A549 (cell line): Measurements from ENCODE around the gene CCDC83. TPM values are rescaled to one million over a fixed set of nuclear protein-coding genes. Genes with fewer than 3 reads are reported as not detected.
A peak's percentile ranks its signal among the peaks of the same experiment; 100 is the strongest.

ENCODE experiments used
- ATAC-seq, 2 experiments: fragments of 200-7000 bp in 1 of 2; fragments of >200 bp in 1 of 2; cut with Nextera tagmentation in 1 of 2; cut with Tn5 transposase in 1 of 2; 3 replicates each; pipeline versions ENCODE4 v1.8.0 to v1.9.1; 2018 to 2020; ENCODE audit warnings: mild to moderate bottlenecking in 1 of 2, moderate library complexity in 1 of 2
- CTCF ChIA-PET: fragments of 300-600 bp; sonication (Branson Sonifier 250); formaldehyde crosslinking; extraction: SDS; loops from one replicate; lab custom pipeline; 2021; ENCODE audit warnings: antibody characterized with exemption, inconsistent platforms; lab: Yijun Ruan, JAX
- POLR2A ChIA-PET: fragments of 350-600 bp; formaldehyde crosslinking; extraction: SDS; loops from one replicate; lab custom pipeline; 2021; ENCODE audit warnings: antibody characterized with exemption, inconsistent platforms; lab: Yijun Ruan, JAX
- DNase-seq, 2 experiments: peaks; one replicate each; pipeline versions ENCODE4 v3.0.0 to v3.0.0-alpha.2; 2011 to 2016; ENCODE audit warnings: low read depth in 1 of 2, low spot score in 1 of 2
- FAIRE-seq: peaks from 2 replicates; lab custom pipeline; 2011; peaks lifted over from hg19 to GRCh38; lab: Jason Lieb, UNC
- H3K27ac ChIP-seq, 2 experiments: fragments of >200 bp; sonication (Bioruptor Twin); formaldehyde crosslinking; 3 replicates each; pipeline ENCODE4 v1.5.1; 2016 to 2017
- H3K4me1 ChIP-seq: fragments of >200 bp; sonication (Bioruptor Twin); formaldehyde crosslinking; 3 replicates; pipeline ENCODE4 v1.6.1; 2016
- H3K4me2 ChIP-seq: fragments of >200 bp; sonication (Bioruptor Twin); formaldehyde crosslinking; 3 replicates; pipeline ENCODE4 v1.6.1; 2016
- H3K4me3 ChIP-seq: fragments of >200 bp; sonication (Bioruptor Twin); formaldehyde crosslinking; 3 replicates; pipeline ENCODE4 v1.5.1; 2016
- H3K9me3 ChIP-seq: fragments of >200 bp; sonication (Bioruptor Twin); formaldehyde crosslinking; 3 replicates; pipeline ENCODE4 v1.6.1; 2016
- BHLHE40 ChIP-seq: IDR thresholded peaks from 2 replicates; pipeline ENCODE4 v1.6.1; 2012; ENCODE audit warnings: low read depth, low read length, inconsistent platforms
- CBX2 ChIP-seq: fragments of 200-600 bp; sonication (generic); IDR thresholded peaks from 2 replicates; pipeline ENCODE4 v1.6.1; 2016; ENCODE audit warnings: low read depth, mild to moderate bottlenecking, borderline replicate concordance
- CBX8 ChIP-seq: fragments of 200-600 bp; sonication (generic); IDR thresholded peaks from 2 replicates; pipeline ENCODE4 v1.6.1; 2016
- CHD2 ChIP-seq: fragments of 150-350 bp; IDR thresholded peaks from 2 replicates; pipeline ENCODE4 v1.6.1; 2014; ENCODE audit warnings: low read length; ENCODE audit not compliant: partially characterized antibody
- EP300 ChIP-seq, 2 experiments: fragments of >200 bp; sonication (Bioruptor Twin); formaldehyde crosslinking; IDR thresholded peaks; 2 replicates in 1 of 2; 3 replicates in 1 of 2; pipeline ENCODE4 v1.6.1; 2016 to 2017
- ESRRA ChIP-seq: fragments of 150-350 bp; IDR thresholded peaks from 2 replicates; pipeline ENCODE4 v1.6.1; 2014; ENCODE audit warnings: mild to moderate bottlenecking, low read length, borderline replicate concordance
- FOXS1 ChIP-seq: fragments of 250-450 bp; sonication (Bioruptor Pico); IDR thresholded peaks from 2 replicates; pipeline ENCODE4 v1.5.0; 2020; ENCODE audit warnings: mild to moderate bottlenecking, moderate library complexity
- HOXB13 ChIP-seq: fragments of 250-450 bp; sonication (Bioruptor Pico); IDR thresholded peaks from 2 replicates; pipeline ENCODE4 v1.5.0; 2020; ENCODE audit warnings: low read depth, mild to moderate bottlenecking, moderate library complexity
- JUN ChIP-seq, 2 experiments: fragments of >200 bp; sonication (Bioruptor Twin); formaldehyde crosslinking; IDR thresholded peaks; 2 replicates in 1 of 2; 3 replicates in 1 of 2; pipeline ENCODE4 v1.6.1; 2016 to 2017
- KDM1A ChIP-seq: fragments of 200-600 bp; sonication (generic); IDR thresholded peaks from 2 replicates; pipeline ENCODE4 v1.6.1; 2016; ENCODE audit warnings: low read depth, mild to moderate bottlenecking
- MYC ChIP-seq: IDR thresholded peaks from 2 replicates; pipeline ENCODE4 v1.6.1; 2012; ENCODE audit warnings: mild to moderate bottlenecking, inconsistent platforms, low read length, improper control_type of control experiment, borderline replicate concordance
- NPAS2 ChIP-seq: fragments of 250-450 bp; sonication (Bioruptor Pico); IDR thresholded peaks from 2 replicates; pipeline ENCODE4 v1.8.0; 2022; ENCODE audit warnings: mild to moderate bottlenecking, moderate library complexity, borderline replicate concordance
- POLR2AphosphoS2 ChIP-seq: conservative IDR thresholded peaks from 2 replicates; pipeline ENCODE4 v1.6.1; 2012; ENCODE audit warnings: low read length, improper control_type of control experiment, inconsistent platforms
- RAD21 ChIP-seq, 2 experiments: fragments of >200 bp in 1 of 2; sonication (Bioruptor Twin) in 1 of 2; formaldehyde crosslinking in 1 of 2; IDR thresholded peaks in 1 of 2; conservative IDR thresholded peaks in 1 of 2; 2 replicates in 1 of 2; 3 replicates in 1 of 2; pipeline ENCODE4 v1.6.1; 2012 to 2018; ENCODE audit warnings: inconsistent platforms in 1 of 2
- RARB ChIP-seq: fragments of 250-450 bp; sonication (Bioruptor Pico); IDR thresholded peaks from 2 replicates; pipeline ENCODE4 v1.8.0; 2021; ENCODE audit warnings: mild to moderate bottlenecking, moderate library complexity
- SREBF2 ChIP-seq: fragments of 450-650 bp; IDR thresholded peaks from 2 replicates; pipeline ENCODE4 v1.6.1; 2014; ENCODE audit warnings: mild to moderate bottlenecking, moderate library complexity
- TP53 ChIP-seq: fragments of 250-450 bp; sonication (Bioruptor Pico); IDR thresholded peaks from 2 replicates; pipeline ENCODE4 v1.5.0; 2021; ENCODE audit warnings: mild to moderate bottlenecking, moderate library complexity
- ZFP36 ChIP-seq: fragments of 450-650 bp; IDR thresholded peaks from 2 replicates; pipeline ENCODE4 v1.6.1; 2014; ENCODE audit warnings: borderline replicate concordance; ENCODE audit not compliant: partially characterized antibody
- ZNF302 ChIP-seq: fragments of 250-450 bp; sonication (Bioruptor Pico); IDR thresholded peaks from 2 replicates; pipeline ENCODE4 v1.9.0; 2021; ENCODE audit warnings: inconsistent platforms, mild to moderate bottlenecking, moderate library complexity
- ZSCAN20 ChIP-seq: fragments of 250-450 bp; sonication (Bioruptor Pico); IDR thresholded peaks from 2 replicates; pipeline ENCODE4 v1.8.0; 2022; ENCODE audit warnings: mild to moderate bottlenecking, moderate library complexity
- WGBS: methylation state at CpG from one replicate; pipeline ENCODE4 v1.1.6; 2017; ENCODE audit errors: missing lambda C conversion rate; 5-methylcytosine and 5-hydroxymethylcytosine counted together
- polyA plus RNA-seq, 4 experiments: library from polyadenylated mRNA; depleted of rRNA in 3 of 4; stranded (reverse); fragments of >200 nt; fragmentation: RNase III in 1 of 4; extraction: RNeasy Plus Mini Kit Qiagen cat#74134 plus additional on column Dnase treatment in 1 of 4; gene quantifications; 2 replicates in 3 of 4; 3 replicates in 1 of 4; pipeline ENCODE4 v1.2.3, GENCODE V29; 2011 to 2017
- TF ChIP-seq, protein P1 (sequence below): fragments of >200 bp; sonication (Bioruptor Twin); formaldehyde crosslinking; IDR thresholded peaks from 2 replicates; pipeline ENCODE4 v1.6.1; 2016
- TF ChIP-seq, protein P2 (sequence below): fragments of 150-350 bp; IDR thresholded peaks from 2 replicates; pipeline ENCODE4 v1.6.1; 2014; ENCODE audit warnings: low read depth, mild to moderate bottlenecking, low read length
- TF ChIP-seq, protein P3 (sequence below): fragments of 250-450 bp; sonication (Bioruptor Pico); IDR thresholded peaks from 2 replicates; pipeline ENCODE4 v1.5.0; 2020; ENCODE audit warnings: low read depth, mild to moderate bottlenecking, moderate library complexity
- TF ChIP-seq, protein P4 (sequence below): fragments of >200 bp; sonication (Bioruptor Twin); formaldehyde crosslinking; IDR thresholded peaks from 3 replicates; pipeline ENCODE4 v1.5.1; 2016
- TF ChIP-seq, protein P5 (sequence below): fragments of 200-600 bp; sonication (generic); IDR thresholded peaks from 2 replicates; pipeline ENCODE4 v1.6.1; 2016; ENCODE audit warnings: antibody characterized with exemption, mild to moderate bottlenecking, moderate library complexity

CCDC83 gene
- polyA plus RNA-seq, 2 of the 4 experiments (the other 2 are of a cell fraction), result not detected

DNA sequence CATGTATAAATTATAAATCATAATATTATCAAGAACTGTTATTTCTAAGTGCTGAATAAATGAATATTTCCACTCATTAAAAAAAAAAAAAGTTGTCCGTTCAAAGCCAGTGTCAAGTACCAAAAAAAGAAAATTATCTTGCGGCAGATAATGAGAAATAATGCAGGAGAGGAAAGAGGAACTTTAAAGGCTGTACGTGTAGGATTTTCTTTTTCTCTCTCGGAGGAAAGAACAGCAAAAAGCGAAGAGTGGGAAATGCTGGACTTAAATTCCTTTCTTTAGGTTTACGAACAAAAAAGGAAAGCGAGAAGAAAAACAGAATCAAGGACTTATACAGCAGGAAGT, 999 bp upstream of the CCDC83 start:
- CTCF ChIA-PET, result interaction anchor here (0.5 to 2.5 kb wide), 66 partner anchors 8 to 967 kb away, joined by 3 to 47 read pairs (median 4); partner anchors contain the start of genes HIKESHI and PICALM
- Histone ChIP-seq H3K4me3 (peak overlapping the region; percentile 37), H3K27ac (peak overlapping the region; percentile 71 to 95), H3K9me3 (no peaks in the 10 kb centered on the region)
- ATAC-seq, result no peak
- DNase-seq, result no peak
- WGBS, result 57% methylated on average over 7 of the region's 7 CpGs
- no peak for TF ChIP-seq ESRRA
- TF ChIP-seq CBX8, result no peak
- no peak for TF ChIP-seq FOXS1 (CRISPR knock-in tag)
- TF ChIP-seq ZFP36, result no peak
- TF ChIP-seq, protein P1, sequence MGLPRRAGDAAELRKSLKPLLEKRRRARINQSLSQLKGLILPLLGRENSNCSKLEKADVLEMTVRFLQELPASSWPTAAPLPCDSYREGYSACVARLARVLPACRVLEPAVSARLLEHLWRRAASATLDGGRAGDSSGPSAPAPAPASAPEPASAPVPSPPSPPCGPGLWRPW, result no peak
- no peak for TF ChIP-seq EP300 (IDR thresholded peaks at IDR 0.05)
- no peak for TF ChIP-seq ZSCAN20 (CRISPR knock-in tag)
- TF ChIP-seq, protein P2, sequence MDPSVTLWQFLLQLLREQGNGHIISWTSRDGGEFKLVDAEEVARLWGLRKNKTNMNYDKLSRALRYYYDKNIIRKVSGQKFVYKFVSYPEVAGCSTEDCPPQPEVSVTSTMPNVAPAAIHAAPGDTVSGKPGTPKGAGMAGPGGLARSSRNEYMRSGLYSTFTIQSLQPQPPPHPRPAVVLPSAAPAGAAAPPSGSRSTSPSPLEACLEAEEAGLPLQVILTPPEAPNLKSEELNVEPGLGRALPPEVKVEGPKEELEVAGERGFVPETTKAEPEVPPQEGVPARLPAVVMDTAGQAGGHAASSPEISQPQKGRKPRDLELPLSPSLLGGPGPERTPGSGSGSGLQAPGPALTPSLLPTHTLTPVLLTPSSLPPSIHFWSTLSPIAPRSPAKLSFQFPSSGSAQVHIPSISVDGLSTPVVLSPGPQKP, result no peak
- TF ChIP-seq HOXB13 (CRISPR knock-in tag), result no peak
- TF ChIP-seq CHD2, result no peak
- TF ChIP-seq JUN (IDR thresholded peaks at IDR 0.05), result no peak
- TF ChIP-seq RARB (CRISPR knock-in tag), result no peak
- TF ChIP-seq RAD21 (conservative IDR thresholded peaks at IDR 0.05 in 1 of 2, IDR thresholded peaks at IDR 0.05 in 1 of 2), result no peak
- no peak for TF ChIP-seq ZNF302 (CRISPR knock-in tag)
- no peak for TF ChIP-seq TP53 (CRISPR knock-in tag)
- TF ChIP-seq, protein P3, sequence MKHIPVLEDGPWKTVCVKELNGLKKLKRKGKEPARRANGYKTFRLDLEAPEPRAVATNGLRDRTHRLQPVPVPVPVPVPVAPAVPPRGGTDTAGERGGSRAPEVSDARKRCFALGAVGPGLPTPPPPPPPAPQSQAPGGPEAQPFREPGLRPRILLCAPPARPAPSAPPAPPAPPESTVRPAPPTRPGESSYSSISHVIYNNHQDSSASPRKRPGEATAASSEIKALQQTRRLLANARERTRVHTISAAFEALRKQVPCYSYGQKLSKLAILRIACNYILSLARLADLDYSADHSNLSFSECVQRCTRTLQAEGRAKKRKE (CRISPR knock-in tag), result no peak
- TF ChIP-seq, protein P4, sequence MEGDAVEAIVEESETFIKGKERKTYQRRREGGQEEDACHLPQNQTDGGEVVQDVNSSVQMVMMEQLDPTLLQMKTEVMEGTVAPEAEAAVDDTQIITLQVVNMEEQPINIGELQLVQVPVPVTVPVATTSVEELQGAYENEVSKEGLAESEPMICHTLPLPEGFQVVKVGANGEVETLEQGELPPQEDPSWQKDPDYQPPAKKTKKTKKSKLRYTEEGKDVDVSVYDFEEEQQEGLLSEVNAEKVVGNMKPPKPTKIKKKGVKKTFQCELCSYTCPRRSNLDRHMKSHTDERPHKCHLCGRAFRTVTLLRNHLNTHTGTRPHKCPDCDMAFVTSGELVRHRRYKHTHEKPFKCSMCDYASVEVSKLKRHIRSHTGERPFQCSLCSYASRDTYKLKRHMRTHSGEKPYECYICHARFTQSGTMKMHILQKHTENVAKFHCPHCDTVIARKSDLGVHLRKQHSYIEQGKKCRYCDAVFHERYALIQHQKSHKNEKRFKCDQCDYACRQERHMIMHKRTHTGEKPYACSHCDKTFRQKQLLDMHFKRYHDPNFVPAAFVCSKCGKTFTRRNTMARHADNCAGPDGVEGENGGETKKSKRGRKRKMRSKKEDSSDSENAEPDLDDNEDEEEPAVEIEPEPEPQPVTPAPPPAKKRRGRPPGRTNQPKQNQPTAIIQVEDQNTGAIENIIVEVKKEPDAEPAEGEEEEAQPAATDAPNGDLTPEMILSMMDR, result no peak
- no peak for TF ChIP-seq POLR2AphosphoS2
- TF ChIP-seq KDM1A, result no peak
- TF ChIP-seq, all 56 proteins: peak for 0
- POLR2A ChIA-PET, result interaction anchor here (0.7 to 1.3 kb wide), 6 partner anchors 216 to 945 kb away, joined by 3 to 6 read pairs (median 4); no protein-coding TSS in a partner anchor
- peaks cover 7% of the 10 kb centered on the region for H3K4me1 ChIP-seq
- H3K4me2 ChIP-seq, result peak overlapping the region; percentile 76
- no peak for FAIRE-seq

DNA sequence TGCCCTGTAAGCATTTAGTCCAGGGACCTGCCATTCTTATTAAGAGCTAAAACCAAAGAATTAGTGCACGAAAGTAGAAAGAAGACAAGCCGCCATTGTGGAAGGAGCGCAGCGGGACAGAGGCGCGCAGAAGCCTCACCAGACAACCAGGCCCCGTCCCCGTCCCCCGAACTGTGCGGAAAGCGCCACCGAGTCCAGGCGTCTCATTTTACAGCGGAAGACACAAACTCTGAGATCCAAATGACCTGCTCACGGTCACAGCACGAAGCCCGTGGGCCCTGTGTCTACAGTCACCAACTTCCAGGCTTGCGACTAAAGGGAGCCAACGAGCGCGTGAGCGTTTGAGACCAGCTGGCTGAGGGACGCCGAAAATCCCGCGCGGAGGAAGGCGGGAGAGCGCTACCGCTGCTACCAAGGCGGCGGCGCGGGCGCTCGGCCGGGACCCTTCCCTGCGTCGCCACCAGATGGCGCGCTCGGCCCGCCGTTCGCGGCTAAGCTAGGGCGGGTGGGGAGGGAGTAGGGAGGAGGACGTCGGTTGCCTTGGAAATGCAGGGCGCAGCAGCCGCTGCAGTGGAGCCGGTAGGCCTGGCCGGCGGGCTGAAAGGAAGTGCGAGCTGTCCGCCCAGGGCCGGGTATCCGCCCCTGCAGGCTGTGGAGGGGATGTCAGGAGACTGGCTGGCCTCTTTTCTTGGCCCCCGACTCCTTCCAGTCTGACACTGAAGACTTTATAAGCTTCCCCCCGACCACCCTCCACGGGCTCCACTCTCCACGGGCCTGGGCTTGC, 434 bp upstream of the CCDC83 start:
- peak overlapping the region; percentile 76 for H3K4me2 ChIP-seq
- peak overlapping the region; percentile 37 for H3K4me3 ChIP-seq
- peak; percentile 100 for ATAC-seq
- DNase-seq, result peak; percentile 92
- no peaks in the 10 kb centered on the region for H3K9me3 ChIP-seq
- H3K27ac ChIP-seq, result peak overlapping the region; percentile 80 to 95
- ChIA-PET CTCF (interaction anchor here (0.5 to 2.5 kb wide), 91 partner anchors 9 to 966 kb away, joined by 3 to 47 read pairs (median 4); partner anchors contain the start of genes HIKESHI, PICALM and TMEM126A), POLR2A (interaction anchor here (0.6 to 1.3 kb wide), 15 partner anchors 10 to 944 kb away, joined by 3 to 6 read pairs (median 3); partner anchors contain the start of genes EED and PICALM)
- H3K4me1 ChIP-seq, result peaks cover 7% of the 10 kb centered on the region
- WGBS, result 7% methylated on average over 37 of the region's 62 CpGs
- no peak for FAIRE-seq
- TF ChIP-seq, protein P5, sequence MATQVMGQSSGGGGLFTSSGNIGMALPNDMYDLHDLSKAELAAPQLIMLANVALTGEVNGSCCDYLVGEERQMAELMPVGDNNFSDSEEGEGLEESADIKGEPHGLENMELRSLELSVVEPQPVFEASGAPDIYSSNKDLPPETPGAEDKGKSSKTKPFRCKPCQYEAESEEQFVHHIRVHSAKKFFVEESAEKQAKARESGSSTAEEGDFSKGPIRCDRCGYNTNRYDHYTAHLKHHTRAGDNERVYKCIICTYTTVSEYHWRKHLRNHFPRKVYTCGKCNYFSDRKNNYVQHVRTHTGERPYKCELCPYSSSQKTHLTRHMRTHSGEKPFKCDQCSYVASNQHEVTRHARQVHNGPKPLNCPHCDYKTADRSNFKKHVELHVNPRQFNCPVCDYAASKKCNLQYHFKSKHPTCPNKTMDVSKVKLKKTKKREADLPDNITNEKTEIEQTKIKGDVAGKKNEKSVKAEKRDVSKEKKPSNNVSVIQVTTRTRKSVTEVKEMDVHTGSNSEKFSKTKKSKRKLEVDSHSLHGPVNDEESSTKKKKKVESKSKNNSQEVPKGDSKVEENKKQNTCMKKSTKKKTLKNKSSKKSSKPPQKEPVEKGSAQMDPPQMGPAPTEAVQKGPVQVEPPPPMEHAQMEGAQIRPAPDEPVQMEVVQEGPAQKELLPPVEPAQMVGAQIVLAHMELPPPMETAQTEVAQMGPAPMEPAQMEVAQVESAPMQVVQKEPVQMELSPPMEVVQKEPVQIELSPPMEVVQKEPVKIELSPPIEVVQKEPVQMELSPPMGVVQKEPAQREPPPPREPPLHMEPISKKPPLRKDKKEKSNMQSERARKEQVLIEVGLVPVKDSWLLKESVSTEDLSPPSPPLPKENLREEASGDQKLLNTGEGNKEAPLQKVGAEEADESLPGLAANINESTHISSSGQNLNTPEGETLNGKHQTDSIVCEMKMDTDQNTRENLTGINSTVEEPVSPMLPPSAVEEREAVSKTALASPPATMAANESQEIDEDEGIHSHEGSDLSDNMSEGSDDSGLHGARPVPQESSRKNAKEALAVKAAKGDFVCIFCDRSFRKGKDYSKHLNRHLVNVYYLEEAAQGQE, result no peak
- no peak; the same call in 1 of the 2 replicates for TF ChIP-seq MYC
- no peak for TF ChIP-seq BHLHE40
- TF ChIP-seq, protein P4, result peak; percentile 96
- TF ChIP-seq NPAS2 (CRISPR knock-in tag), result no peak
- no peak for TF ChIP-seq CBX2
- no peak for TF ChIP-seq SREBF2
